ENCODE results near the gene GRIK1.

The GRIK1 gene

GRCh38 chr21:29711236-29711635 is 228.6 kb downstream of the GRIK1 start:
- Histone ChIP-seq H3K9me2 (replicated peaks; ENCODE audit: low read depth, low read length) (no peaks in the 10 kb centered on the region), H2AFZ (ENCODE audit: low read length) (no peak overlapping the region), H3K36me3 (ENCODE audit: insufficient read depth, low read length) (no peaks in the 10 kb centered on the region), H3K4me2 (ENCODE audit: low read depth, low read length, poor library complexity, severe bottlenecking) (no peak overlapping the region), H3K9ac (ENCODE audit: low read depth, low read length, poor library complexity, severe bottlenecking) (no peak overlapping the region), H4K20me1 (ENCODE audit: insufficient read depth, low read length, poor library complexity, severe bottlenecking) (no peaks in the 10 kb centered on the region), H3K4me1 (ENCODE audit: insufficient read depth, low read length, poor library complexity, severe bottlenecking) (no peaks in the 10 kb centered on the region), H3K9me3 (ENCODE audit: insufficient read depth, low read depth, low read length) (no peaks in the 10 kb centered on the region), H3K79me2 (ENCODE audit: insufficient read depth, low read length) (no peaks in the 10 kb centered on the region), H3K27me3 (ENCODE audit: insufficient read depth, low read length, poor library complexity, severe bottlenecking) (no peaks in the 10 kb centered on the region), H3F3A (ENCODE audit: low read depth) (no peaks in the 10 kb centered on the region), H3K4me3 (ENCODE audit: low read length, poor library complexity, severe bottlenecking) (no peak overlapping the region)
- TF ChIP-seq EZH2phosphoT487 (IDR thresholded peaks at IDR 0.05; ENCODE audit: borderline replicate concordance): no peak
- TF ChIP-seq CTCF (conservative IDR thresholded peaks at IDR 0.05; ENCODE audit: low read length): no peak

GRCh38 chr21:29710498-29710897 is 229.3 kb downstream of the GRIK1 start:
- Histone ChIP-seq H2AFZ (ENCODE audit: low read length) (no peak overlapping the region), H3K36me3 (ENCODE audit: insufficient read depth, low read length) (no peaks in the 10 kb centered on the region), H3K79me2 (ENCODE audit: insufficient read depth, low read length) (no peaks in the 10 kb centered on the region), H3K27me3 (ENCODE audit: insufficient read depth, low read length, poor library complexity, severe bottlenecking) (no peaks in the 10 kb centered on the region), H3K9me3 (ENCODE audit: insufficient read depth, low read depth, low read length) (no peaks in the 10 kb centered on the region), H3F3A (ENCODE audit: low read depth) (no peaks in the 10 kb centered on the region), H3K9me2 (replicated peaks; ENCODE audit: low read depth, low read length) (no peaks in the 10 kb centered on the region), H3K4me1 (ENCODE audit: insufficient read depth, low read length, poor library complexity, severe bottlenecking) (no peaks in the 10 kb centered on the region), H3K4me3 (ENCODE audit: low read length, poor library complexity, severe bottlenecking) (no peak overlapping the region), H3K4me2 (ENCODE audit: low read depth, low read length, poor library complexity, severe bottlenecking) (no peak overlapping the region), H4K20me1 (ENCODE audit: insufficient read depth, low read length, poor library complexity, severe bottlenecking) (no peaks in the 10 kb centered on the region), H3K9ac (ENCODE audit: low read depth, low read length, poor library complexity, severe bottlenecking) (no peak overlapping the region)
- no peak for TF ChIP-seq CTCF (conservative IDR thresholded peaks at IDR 0.05; ENCODE audit: low read length)
- TF ChIP-seq EZH2phosphoT487 (IDR thresholded peaks at IDR 0.05; ENCODE audit: borderline replicate concordance): no peak

- TF ChIP-seq CTCF (conservative IDR thresholded peaks at IDR 0.05; ENCODE audit: low read length): no peak
- TF ChIP-seq EZH2phosphoT487 (IDR thresholded peaks at IDR 0.05; ENCODE audit: borderline replicate concordance): no peak
- H3K36me3 ChIP-seq (ENCODE audit: insufficient read depth, low read length): no peaks in the 10 kb centered on the region
- H3K4me1 ChIP-seq (ENCODE audit: insufficient read depth, low read length, poor library complexity, severe bottlenecking): no peaks in the 10 kb centered on the region
- no peaks in the 10 kb centered on the region for H3K9me3 ChIP-seq (ENCODE audit: insufficient read depth, low read depth, low read length)
- H3K9ac ChIP-seq (ENCODE audit: low read depth, low read length, poor library complexity, severe bottlenecking): no peak overlapping the region
- H3K27me3 ChIP-seq (ENCODE audit: insufficient read depth, low read length, poor library complexity, severe bottlenecking): no peaks in the 10 kb centered on the region
- H3K4me3 ChIP-seq (ENCODE audit: low read length, poor library complexity, severe bottlenecking): no peak overlapping the region
- no peak overlapping the region for H3K4me2 ChIP-seq (ENCODE audit: low read depth, low read length, poor library complexity, severe bottlenecking)
- H3K9me2 ChIP-seq (replicated peaks; ENCODE audit: low read depth, low read length): no peaks in the 10 kb centered on the region
- H3F3A ChIP-seq (ENCODE audit: low read depth): no peaks in the 10 kb centered on the region
- no peaks in the 10 kb centered on the region for H4K20me1 ChIP-seq (ENCODE audit: insufficient read depth, low read length, poor library complexity, severe bottlenecking)
- H3K79me2 ChIP-seq (ENCODE audit: insufficient read depth, low read length): no peaks in the 10 kb centered on the region
- H2AFZ ChIP-seq (ENCODE audit: low read length): no peak overlapping the region
These were observed 231.4 kb downstream of the GRIK1 start for GRCh38 chr21:29708401-29708800.

Data from Loucy (cell line).